ENCODE results near the gene SLC12A1. TPM values are rescaled to one million over a fixed set of nuclear protein-coding genes. Genes with fewer than 3 reads are reported as not detected.

SLC12A1 gene
- polyA plus RNA-seq, 2 of the 4 experiments (the other 2 are of a cell fraction): not detected

- ChIA-PET CTCF (interaction anchor here (1.2 kb wide), 1 partner anchor 107 kb away, joined by 4 read pairs; no protein-coding TSS in a partner anchor), POLR2A (no interaction called here)
- Histone ChIP-seq H3K27ac (peak overlapping the region; percentile 94 to 100), H3K9me3 (no peaks in the 10 kb centered on the region), H3K4me3 (peak overlapping the region; percentile 84), H3K4me1 (peaks cover 11% of the 10 kb centered on the region; the same call in 2 of the 3 replicates), H3K4me2 (peak overlapping the region; percentile 70)
- TF ChIP-seq HEYL (CRISPR knock-in tag; IDR thresholded peaks at IDR 0.05) (no peak), JUN (IDR thresholded peaks at IDR 0.05) (no peak), CBX2 (IDR thresholded peaks at IDR 0.05; ENCODE audit: borderline replicate concordance, low read depth) (no peak), RAD21 (conservative IDR thresholded peaks at IDR 0.05 in 1 of 2, IDR thresholded peaks at IDR 0.05 in 1 of 2) (no peak), REST (IDR thresholded peaks at IDR 0.05) (no peak), NR3C1 (IDR thresholded peaks at IDR 0.05) (no peak), EP300 (IDR thresholded peaks at IDR 0.05) (no peak), NFE2L2 (conservative IDR thresholded peaks at IDR 0.05; ENCODE audit: low read length) (no peak), PHF8 (IDR thresholded peaks at IDR 0.05; ENCODE audit: borderline replicate concordance, low read depth) (no peak), FOSL2 (IDR thresholded peaks at IDR 0.05) (no peak), FOSL2 (CRISPR knock-in tag; IDR thresholded peaks at IDR 0.05) (no peak), CEBPB (IDR thresholded peaks at IDR 0.05) (no peak), BHLHE40 (IDR thresholded peaks at IDR 0.05; ENCODE audit: low read depth, low read length) (no peak)
- TF ChIP-seq, protein P1, sequence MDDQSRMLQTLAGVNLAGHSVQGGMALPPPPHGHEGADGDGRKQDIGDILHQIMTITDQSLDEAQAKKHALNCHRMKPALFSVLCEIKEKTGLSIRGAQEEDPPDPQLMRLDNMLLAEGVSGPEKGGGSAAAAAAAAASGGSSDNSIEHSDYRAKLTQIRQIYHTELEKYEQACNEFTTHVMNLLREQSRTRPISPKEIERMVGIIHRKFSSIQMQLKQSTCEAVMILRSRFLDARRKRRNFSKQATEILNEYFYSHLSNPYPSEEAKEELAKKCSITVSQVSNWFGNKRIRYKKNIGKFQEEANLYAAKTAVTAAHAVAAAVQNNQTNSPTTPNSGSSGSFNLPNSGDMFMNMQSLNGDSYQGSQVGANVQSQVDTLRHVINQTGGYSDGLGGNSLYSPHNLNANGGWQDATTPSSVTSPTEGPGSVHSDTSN (IDR thresholded peaks at IDR 0.05): no peak
- TF ChIP-seq, protein P2, sequence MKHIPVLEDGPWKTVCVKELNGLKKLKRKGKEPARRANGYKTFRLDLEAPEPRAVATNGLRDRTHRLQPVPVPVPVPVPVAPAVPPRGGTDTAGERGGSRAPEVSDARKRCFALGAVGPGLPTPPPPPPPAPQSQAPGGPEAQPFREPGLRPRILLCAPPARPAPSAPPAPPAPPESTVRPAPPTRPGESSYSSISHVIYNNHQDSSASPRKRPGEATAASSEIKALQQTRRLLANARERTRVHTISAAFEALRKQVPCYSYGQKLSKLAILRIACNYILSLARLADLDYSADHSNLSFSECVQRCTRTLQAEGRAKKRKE (CRISPR knock-in tag; IDR thresholded peaks at IDR 0.05; ENCODE audit: low read depth): no peak
- FAIRE-seq (no peak), ATAC-seq (no peak), DNase-seq (ENCODE audit: low read depth in 1 of 2, low spot score in 1 of 2) (no peak)
- WGBS (ENCODE audit: missing lambda C conversion rate): 96% methylated on average over 1 of the region's 1 CpG
These were observed 27.5 kb upstream of the SLC12A1 start for GRCh38 chr15:48178648-48178931.

GRCh38 chr15:48182749-48183148 is 23.4 kb upstream of the SLC12A1 start:
- ChIA-PET CTCF (no interaction called here), POLR2A (no interaction called here)
- H3K4me2 ChIP-seq: no peak overlapping the region
- no peaks in the 10 kb centered on the region for H3K9me3 ChIP-seq
- WGBS (ENCODE audit: missing lambda C conversion rate): 33% methylated on average over 2 of the region's 2 CpGs
- FAIRE-seq: no peak
- no peak for DNase-seq (ENCODE audit: low read depth in 1 of 2, low spot score in 1 of 2)
- H3K27ac ChIP-seq: no peak overlapping the region
- ATAC-seq: no peak
- H3K4me1 ChIP-seq: no peaks in the 10 kb centered on the region
- TF ChIP-seq HES2 (IDR thresholded peaks at IDR 0.05) (no peak), BHLHE40 (IDR thresholded peaks at IDR 0.05; ENCODE audit: low read depth, low read length) (no peak), CHD2 (IDR thresholded peaks at IDR 0.05; ENCODE audit: low read length, partially characterized antibody) (no peak), MAFK (IDR thresholded peaks at IDR 0.05; ENCODE audit: partially characterized antibody) (peak; percentile 52)
- H3K4me3 ChIP-seq: no peak overlapping the region

- ChIA-PET CTCF (no interaction called here), POLR2A (no interaction called here)
- H3K27ac ChIP-seq: no peak overlapping the region
- H3K9me3 ChIP-seq: no peaks in the 10 kb centered on the region
- no peak for ATAC-seq
- WGBS (ENCODE audit: missing lambda C conversion rate): 9% methylated on average over 3 of the region's 3 CpGs
- DNase-seq (ENCODE audit: low read depth in 1 of 2, low spot score in 1 of 2): no peak
- no peak overlapping the region for H3K4me2 ChIP-seq
- TF ChIP-seq, protein P3, sequence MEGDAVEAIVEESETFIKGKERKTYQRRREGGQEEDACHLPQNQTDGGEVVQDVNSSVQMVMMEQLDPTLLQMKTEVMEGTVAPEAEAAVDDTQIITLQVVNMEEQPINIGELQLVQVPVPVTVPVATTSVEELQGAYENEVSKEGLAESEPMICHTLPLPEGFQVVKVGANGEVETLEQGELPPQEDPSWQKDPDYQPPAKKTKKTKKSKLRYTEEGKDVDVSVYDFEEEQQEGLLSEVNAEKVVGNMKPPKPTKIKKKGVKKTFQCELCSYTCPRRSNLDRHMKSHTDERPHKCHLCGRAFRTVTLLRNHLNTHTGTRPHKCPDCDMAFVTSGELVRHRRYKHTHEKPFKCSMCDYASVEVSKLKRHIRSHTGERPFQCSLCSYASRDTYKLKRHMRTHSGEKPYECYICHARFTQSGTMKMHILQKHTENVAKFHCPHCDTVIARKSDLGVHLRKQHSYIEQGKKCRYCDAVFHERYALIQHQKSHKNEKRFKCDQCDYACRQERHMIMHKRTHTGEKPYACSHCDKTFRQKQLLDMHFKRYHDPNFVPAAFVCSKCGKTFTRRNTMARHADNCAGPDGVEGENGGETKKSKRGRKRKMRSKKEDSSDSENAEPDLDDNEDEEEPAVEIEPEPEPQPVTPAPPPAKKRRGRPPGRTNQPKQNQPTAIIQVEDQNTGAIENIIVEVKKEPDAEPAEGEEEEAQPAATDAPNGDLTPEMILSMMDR (IDR thresholded peaks at IDR 0.05): no peak
- no peak for TF ChIP-seq EHF (CRISPR knock-in tag; IDR thresholded peaks at IDR 0.05)
- TF ChIP-seq FOXS1 (CRISPR knock-in tag; IDR thresholded peaks at IDR 0.05): no peak
- no peak for TF ChIP-seq POLR2A (IDR thresholded peaks at IDR 0.05; ENCODE audit: low read length)
- no peak for TF ChIP-seq CBX8 (IDR thresholded peaks at IDR 0.05)
- no peak for TF ChIP-seq TFCP2L1 (CRISPR knock-in tag; IDR thresholded peaks at IDR 0.05)
- no peak for TF ChIP-seq NPAS2 (CRISPR knock-in tag; IDR thresholded peaks at IDR 0.05; ENCODE audit: borderline replicate concordance)
- TF ChIP-seq RCOR1 (IDR thresholded peaks at IDR 0.05; ENCODE audit: low read depth, low read length): no peak
- no peak for TF ChIP-seq RAD21 (conservative IDR thresholded peaks at IDR 0.05 in 1 of 2, IDR thresholded peaks at IDR 0.05 in 1 of 2)
- TF ChIP-seq, protein P4, sequence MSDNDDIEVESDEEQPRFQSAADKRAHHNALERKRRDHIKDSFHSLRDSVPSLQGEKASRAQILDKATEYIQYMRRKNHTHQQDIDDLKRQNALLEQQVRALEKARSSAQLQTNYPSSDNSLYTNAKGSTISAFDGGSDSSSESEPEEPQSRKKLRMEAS (IDR thresholded peaks at IDR 0.05): no peak
- no peak for TF ChIP-seq TP53 (CRISPR knock-in tag; IDR thresholded peaks at IDR 0.05)
- TF ChIP-seq SMC3 (IDR thresholded peaks at IDR 0.05): no peak
- no peak overlapping the region for H3K4me3 ChIP-seq
- no peak for FAIRE-seq
- no peaks in the 10 kb centered on the region for H3K4me1 ChIP-seq
These were observed 20.6 kb upstream of the SLC12A1 start for GRCh38 chr15:48185529-48185928.
